Inflammatory macrophage (primary cell): ENCODE measurements around the gene DIDO1.
"Not testable (repeated sequence)": the region's sequence is repeated elsewhere in the genome, so short reads cannot be mapped to it uniquely, and the experiment has no call there.

Experiments
- DNase-seq, 2 donors: peaks; one replicate each; pipeline ENCODE4 v3.0.0-alpha.2; 2020 to 2022

Gene DIDO1

GRCh38 chr20:62876902-62877816 lies 49.1 kb downstream of the DIDO1 start:
- no peak for DNase-seq

- no peak for DNase-seq
Observed at GRCh38 chr20:62876501-62876901, 49.8 kb downstream of the DIDO1 start.

- peak; percentile 32 to 43 for DNase-seq
Observed at GRCh38 chr20:62875419-62876361, 50.6 kb downstream of the DIDO1 start.

GRCh38 chr20:62874964-62875344 lies 51.4 kb downstream of the DIDO1 start:
- no peak for DNase-seq

- DNase-seq = peak; percentile 51 to 63
Observed at GRCh38 chr20:62873681-62874031, 52.6 kb downstream of the DIDO1 start.

GRCh38 chr20:62873280-62873679 lies 53.0 kb downstream of the DIDO1 start:
- peak in 1 of 2 donors; percentile 45 for DNase-seq

GRCh38 chr20:62872862-62873261 lies 53.4 kb downstream of the DIDO1 start:
- DNase-seq = no peak

- peak; percentile 52 to 71 for DNase-seq
Observed at GRCh38 chr20:62872184-62872847, 54.0 kb downstream of the DIDO1 start.

- no peak for DNase-seq
Observed at GRCh38 chr20:62864207-62864606, 62.1 kb downstream of the DIDO1 start.

- peak; percentile 88 to 91 for DNase-seq
Observed at GRCh38 chr20:62861726-62862336, 64.5 kb downstream of the DIDO1 start, which contains the start of gene TCFL5. Gene TCFL5 (minus strand): TSS chr20:62861822. CDS start chr20:62861670, 152 bp downstream.

- DNase-seq = peak in 1 of 2 donors; percentile 19
Observed at GRCh38 chr20:62860924-62861691, 65.2 kb downstream of the DIDO1 start.

GRCh38 chr20:62860391-62860923 lies 65.8 kb downstream of the DIDO1 start:
- no peak for DNase-seq

GRCh38 chr20:62859721-62860120 lies 66.6 kb downstream of the DIDO1 start:
- no peak for DNase-seq

- no peak for DNase-seq
Observed at GRCh38 chr20:62858058-62858830, 68.1 kb downstream of the DIDO1 start.

GRCh38 chr20:62856931-62857619 lies 69.2 kb downstream of the DIDO1 start:
- DNase-seq = no peak

- DNase-seq = no peak
Observed at GRCh38 chr20:62855120-62855519, 71.2 kb downstream of the DIDO1 start.

GRCh38 chr20:62854121-62854520 lies 72.2 kb downstream of the DIDO1 start:
- DNase-seq = no peak

- not testable (repeated sequence) for DNase-seq
Observed at GRCh38 chr20:62853304-62853703, 73.0 kb downstream of the DIDO1 start.

GRCh38 chr20:62852841-62853240 lies 73.5 kb downstream of the DIDO1 start:
- no peak for DNase-seq

- no peak for DNase-seq
Observed at GRCh38 chr20:62852196-62852595, 74.1 kb downstream of the DIDO1 start.
